Endothelial cell of umbilical vein (primary cell): Measurements from ENCODE around the gene ARID1B. TPM values are rescaled to one million over a fixed set of nuclear protein-coding genes. Genes with fewer than 3 reads are reported as not detected.
A peak's percentile ranks its signal among the peaks of the same experiment; 100 is the strongest.

Experiments
- BruUV-seq: library from RNA; stranded (reverse); fragments of 400-500 nt; replicated peaks from 2 replicates; lab custom pipeline; 2021; lab: Mats Ljungman, UMichigan
- CTCF ChIA-PET: fragments of 300-600, 350-600 bp; sonication (Branson Sonifier 250); formaldehyde crosslinking; loops from one replicate; lab custom pipeline; 2021; ENCODE audit warnings: antibody characterized with exemption, inconsistent platforms; lab: Charles Lee
- POLR2A ChIA-PET: fragments of 300-600, 350-600 bp; sonication (Branson Sonifier 250); formaldehyde crosslinking; loops from one replicate; lab custom pipeline; 2021; ENCODE audit warnings: antibody characterized with exemption, inconsistent platforms; lab: Charles Lee
- DNase-seq: peaks from one replicate; pipeline ENCODE4 v3.0.0-alpha.2; 2011; ENCODE audit warnings: low read depth, low spot score
- FAIRE-seq: peaks from 2 replicates; lab custom pipeline; 2011; peaks lifted over from hg19 to GRCh38; lab: Jason Lieb, UNC
- H2AFZ ChIP-seq: 2 replicates; pipeline ENCODE4 v1.6.0; 2012; ENCODE audit warnings: low read depth, low read length, control low read depth, inconsistent platforms
- H3K27ac ChIP-seq: 2 replicates; pipeline ENCODE4 v1.5.1; 2011; ENCODE audit warnings: low read depth, mild to moderate bottlenecking, control low read depth, low read length, moderate library complexity; ENCODE audit not compliant: insufficient read depth
- H3K27me3 ChIP-seq, 2 experiments: 2 replicates each; pipeline versions ENCODE4 v1.6.0 to v1.6.1; 2011; ENCODE audit warnings: low read length in 2 of 2, mixed read lengths in 1 of 2; ENCODE audit not compliant: control insufficient read depth in 2 of 2, insufficient read depth in 2 of 2
- H3K36me3 ChIP-seq, 2 experiments: 2 replicates in 1 of 2; 3 replicates in 1 of 2; pipeline ENCODE4 v1.5.1; 2011; ENCODE audit warnings: low read length in 2 of 2, mild to moderate bottlenecking in 1 of 2, moderate library complexity in 1 of 2; ENCODE audit not compliant: control insufficient read depth in 2 of 2, insufficient read depth in 2 of 2; ENCODE audit errors: extremely low read depth in 1 of 2
- H3K4me1 ChIP-seq: 3 replicates; pipeline ENCODE4 v1.5.1; 2011; ENCODE audit warnings: mild to moderate bottlenecking, low read length; ENCODE audit not compliant: control insufficient read depth, insufficient read depth; ENCODE audit errors: extremely low read depth
- H3K4me2 ChIP-seq: 2 replicates; pipeline ENCODE4 v1.6.1; 2011; ENCODE audit warnings: low read length, control low read depth, mixed read lengths; ENCODE audit not compliant: insufficient read depth
- H3K4me3 ChIP-seq, 3 experiments: fragments of 200-600 bp in 1 of 3; sonication (generic), shearing (Covaris generic) in 1 of 3; replicated peaks in 1 of 3; 2 replicates each; pipeline ENCODE4 v1.5.1; 2011 to 2016; ENCODE audit warnings: control low read depth in 3 of 3, low read length in 3 of 3, mild to moderate bottlenecking in 2 of 3, inconsistent platforms in 1 of 3, low read depth in 1 of 3, moderate library complexity in 1 of 3; ENCODE audit not compliant: insufficient read depth in 1 of 3
- H3K79me2 ChIP-seq: 2 replicates; pipeline ENCODE4 v1.6.0; 2012; ENCODE audit warnings: low read length, inconsistent platforms; ENCODE audit not compliant: control insufficient read depth, insufficient read depth
- H3K9ac ChIP-seq: replicated peaks from 2 replicates; pipeline ENCODE3; 2011; ENCODE audit warnings: low read length, control low read depth; ENCODE audit not compliant: insufficient read depth; ENCODE audit errors: extremely low read depth
- H3K9me1 ChIP-seq: replicated peaks from 3 replicates; pipeline ENCODE4 v1.6.0; 2011; ENCODE audit warnings: mild to moderate bottlenecking, low read length; ENCODE audit not compliant: control insufficient read depth, insufficient read depth; ENCODE audit errors: extremely low read depth
- H3K9me3 ChIP-seq: replicated peaks from 2 replicates; pipeline ENCODE4 v1.5.1; 2012; ENCODE audit warnings: low read length, inconsistent platforms; ENCODE audit not compliant: control insufficient read depth, insufficient read depth
- H4K20me1 ChIP-seq: replicated peaks from 2 replicates; pipeline ENCODE3; 2011; ENCODE audit warnings: mild to moderate bottlenecking, low read length; ENCODE audit not compliant: control insufficient read depth, insufficient read depth; ENCODE audit errors: extremely low read depth
- EZH2 ChIP-seq: IDR thresholded peaks from 2 replicates; pipeline ENCODE4 v1.6.1; 2012; ENCODE audit warnings: borderline replicate concordance, low read depth, mild to moderate bottlenecking, moderate library complexity, low read length, inconsistent platforms; ENCODE audit not compliant: severe bottlenecking
- FOS ChIP-seq: IDR thresholded peaks from 2 replicates; pipeline ENCODE4 v1.6.1; 2011; ENCODE audit warnings: mild to moderate bottlenecking, low read length, moderate library complexity, borderline replicate concordance; ENCODE audit not compliant: insufficient read depth
- GATA2 ChIP-seq: IDR thresholded peaks from 2 replicates; pipeline ENCODE4 v1.7.0; 2011; ENCODE audit warnings: low read depth, mild to moderate bottlenecking, moderate library complexity, mixed read lengths, low read length; ENCODE audit not compliant: insufficient read length, insufficient read depth
- JUN ChIP-seq: IDR thresholded peaks from 2 replicates; pipeline ENCODE4 v1.6.1; 2011; ENCODE audit warnings: borderline replicate concordance, low read depth; ENCODE audit not compliant: insufficient read length, insufficient read depth
- MYC ChIP-seq: IDR thresholded peaks from one replicate; pipeline ENCODE4 v1.6.1; 2011; ENCODE audit warnings: mild to moderate bottlenecking, low read depth, low read length
- POLR2A ChIP-seq: IDR thresholded peaks from 2 replicates; pipeline ENCODE4 v1.6.1; 2012; ENCODE audit warnings: low read depth, mild to moderate bottlenecking, control low read depth, low read length
- POLR2AphosphoS5 ChIP-seq: IDR thresholded peaks from 2 replicates; pipeline ENCODE4 v1.6.1; 2012; ENCODE audit warnings: low read depth, mild to moderate bottlenecking, control low read depth, low read length, moderate library complexity; ENCODE audit not compliant: insufficient read depth
- dilution Hi-C: fragments of 300-500 bp; cut with MboI; formaldehyde crosslinking; loops from one replicate; pipeline ENCODE4 v1.15.0; 2019; ENCODE audit warnings: low sequenced_read_pairs; ENCODE audit not compliant: extremely low pct_ligation_motif_present
- intact Hi-C: fragments of 100-400 bp; cut with micrococcal nuclease; formaldehyde crosslinking; loops from one replicate; pipeline ENCODE4 v1.10.0; 2022
- polyA plus RNA-seq, 4 experiments: library from polyadenylated mRNA; depleted of rRNA in 3 of 4; stranded (reverse) in 3 of 4; unstranded in 1 of 4; fragments of >200 nt; gene quantifications; 2 replicates each; pipeline versions ENCODE4 v1.2.1 to v1.2.3, GENCODE V29; 2011 to 2012; ENCODE audit warnings: missing spikeins in 1 of 4
- total RNA-seq: library from RNA; stranded (reverse); gene quantifications from 2 replicates; pipeline ENCODE4 v1.2.3, GENCODE V29; 2021
- TF ChIP-seq, protein P1 (sequence below), 2 donors: IDR thresholded peaks; 1 replicate in 1 of 2; 2 replicates in 1 of 2; pipeline ENCODE4 v1.5.1; 2011; ENCODE audit warnings: low read length in 2 of 2, mild to moderate bottlenecking in 2 of 2, moderate library complexity in 2 of 2, control low read depth in 1 of 2, inconsistent platforms in 1 of 2, low read depth in 1 of 2; ENCODE audit not compliant: insufficient read depth in 1 of 2; ENCODE audit errors: extremely low read depth in 1 of 2
- TF ChIP-seq, protein P2 (sequence below): IDR thresholded peaks from 2 replicates; pipeline ENCODE4 v1.6.1; 2011; ENCODE audit not compliant: insufficient read depth, insufficient read length

The ARID1B gene
- total and polyA plus RNA-seq, 2 donors (not counting 3 experiments of a cell fraction or from before 2014, with no cell fraction given), result 21.8 to 89.5 TPM

DNA sequence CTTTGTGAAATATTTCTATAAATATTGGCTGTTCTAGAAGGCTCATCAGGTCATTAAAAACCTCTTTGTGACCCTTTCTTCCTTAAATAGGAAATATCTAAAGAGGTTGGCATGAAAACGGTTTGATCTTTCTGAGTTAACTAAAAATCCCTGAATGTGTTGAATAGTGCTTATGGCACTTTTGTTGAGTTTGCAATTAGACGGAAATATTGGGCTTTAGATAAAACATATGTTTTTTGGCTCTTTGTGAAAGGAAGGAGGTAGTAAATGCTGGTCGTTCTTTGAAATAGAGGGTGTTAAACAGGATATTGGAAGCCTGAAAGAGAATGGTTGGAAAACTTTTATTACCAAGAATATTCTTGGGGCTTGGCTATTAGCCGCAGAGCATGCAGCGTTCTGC lies 163.0 kb downstream of the ARID1B start:
- H3K36me3 ChIP-seq, result no peaks in the 10 kb centered on the region
- H3K4me2 ChIP-seq, result no peak overlapping the region
- dilution Hi-C loops (no loop called here), intact Hi-C loops (no loop called here)
- H2AFZ ChIP-seq, result no peak overlapping the region
- DNase-seq, result peak; percentile 43
- CTCF ChIA-PET, result interaction anchor here (1.1 to 1.5 kb wide), 2 partner anchors 12 to 34 kb away, joined by 4 read pairs; no protein-coding TSS in a partner anchor
- no peaks in the 10 kb centered on the region for H3K4me1 ChIP-seq
- H3K9me1 ChIP-seq, result no peaks in the 10 kb centered on the region
- H3K9ac ChIP-seq, result no peak overlapping the region
- POLR2A ChIA-PET, result no interaction called here
- no peak overlapping the region for H3K4me3 ChIP-seq
- H3K27me3 ChIP-seq, result no peaks in the 10 kb centered on the region
- FAIRE-seq, result no peak
- H4K20me1 ChIP-seq, result peaks cover 18% of the 10 kb centered on the region
- H3K27ac ChIP-seq, result no peak overlapping the region
- no TSS peak for BruUV-seq
- TF ChIP-seq POLR2A, result no peak
- TF ChIP-seq EZH2, result no peak
- no peak for TF ChIP-seq FOS
- TF ChIP-seq, protein P1, sequence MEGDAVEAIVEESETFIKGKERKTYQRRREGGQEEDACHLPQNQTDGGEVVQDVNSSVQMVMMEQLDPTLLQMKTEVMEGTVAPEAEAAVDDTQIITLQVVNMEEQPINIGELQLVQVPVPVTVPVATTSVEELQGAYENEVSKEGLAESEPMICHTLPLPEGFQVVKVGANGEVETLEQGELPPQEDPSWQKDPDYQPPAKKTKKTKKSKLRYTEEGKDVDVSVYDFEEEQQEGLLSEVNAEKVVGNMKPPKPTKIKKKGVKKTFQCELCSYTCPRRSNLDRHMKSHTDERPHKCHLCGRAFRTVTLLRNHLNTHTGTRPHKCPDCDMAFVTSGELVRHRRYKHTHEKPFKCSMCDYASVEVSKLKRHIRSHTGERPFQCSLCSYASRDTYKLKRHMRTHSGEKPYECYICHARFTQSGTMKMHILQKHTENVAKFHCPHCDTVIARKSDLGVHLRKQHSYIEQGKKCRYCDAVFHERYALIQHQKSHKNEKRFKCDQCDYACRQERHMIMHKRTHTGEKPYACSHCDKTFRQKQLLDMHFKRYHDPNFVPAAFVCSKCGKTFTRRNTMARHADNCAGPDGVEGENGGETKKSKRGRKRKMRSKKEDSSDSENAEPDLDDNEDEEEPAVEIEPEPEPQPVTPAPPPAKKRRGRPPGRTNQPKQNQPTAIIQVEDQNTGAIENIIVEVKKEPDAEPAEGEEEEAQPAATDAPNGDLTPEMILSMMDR (IDR thresholded peaks at IDR 0.05; ENCODE audit: extremely low read depth in 1 of 2, insufficient read depth in 1 of 2, low read depth in 1 of 2, low read length in 2 of 2), result no peak
- no peak for TF ChIP-seq POLR2AphosphoS5
- TF ChIP-seq MYC, result no peak
- TF ChIP-seq GATA2, result no peak
- TF ChIP-seq, protein P2, sequence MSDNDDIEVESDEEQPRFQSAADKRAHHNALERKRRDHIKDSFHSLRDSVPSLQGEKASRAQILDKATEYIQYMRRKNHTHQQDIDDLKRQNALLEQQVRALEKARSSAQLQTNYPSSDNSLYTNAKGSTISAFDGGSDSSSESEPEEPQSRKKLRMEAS, result no peak
- TF ChIP-seq JUN, result no peak
- H3K9me3 ChIP-seq, result no peaks in the 10 kb centered on the region
- H3K79me2 ChIP-seq, result peaks cover 51% of the 10 kb centered on the region
